K562 (cell line): ENCODE measurements around the gene FAM111B. TPM values are rescaled to one million over a fixed set of nuclear protein-coding genes. Genes with fewer than 3 reads are reported as not detected.

Experiments used
- ATAC-seq: fragments of 200-7000 bp; cut with Tn5 transposase; 3 replicates; pipeline ENCODE4 v1.9.1; 2020; ENCODE audit warnings: moderate library complexity
- BruUV-seq: library from RNA; stranded (reverse); fragments of 400-500 nt; replicated peaks from 2 replicates; lab custom pipeline; 2021; lab: Mats Ljungman, UMichigan
- CTCF ChIA-PET: fragments of 300-600 bp; formaldehyde crosslinking; extraction: SDS; loops from one replicate; lab custom pipeline; 2021; ENCODE audit warnings: low intra/inter-chr PET ratio; lab: Yijun Ruan, JAX
- POLR2A ChIA-PET: fragments of 300-600, 350-650 bp; sonication (Branson Sonifier 250); formaldehyde crosslinking; extraction: SDS; loops from one replicate; lab custom pipeline; 2021; ENCODE audit warnings: antibody characterized with exemption, inconsistent platforms; lab: Yijun Ruan, JAX
- DNase-seq, 4 experiments: peaks; one replicate each; pipeline versions ENCODE4 v3.0.0 to v3.0.0-alpha.2; 2011 to 2018; ENCODE audit warnings: low spot score in 3 of 4, mixed read lengths in 3 of 4; ENCODE audit errors: extremely low read depth in 1 of 4
- FAIRE-seq: peaks from 2 replicates; lab custom pipeline; 2011; peaks lifted over from hg19 to GRCh38; lab: Jason Lieb, UNC
- H2AFZ ChIP-seq: 2 replicates; pipeline ENCODE4 v1.6.0; 2011; ENCODE audit warnings: low read depth, low read length, control low read depth, inconsistent platforms
- H3K27ac ChIP-seq: fragments of 200-600 bp; 3 replicates; pipeline ENCODE4 v1.8.0; 2011; ENCODE audit warnings: low read depth, mild to moderate bottlenecking, control low read depth, inconsistent platforms, low read length, moderate library complexity, mixed read lengths; ENCODE audit errors: extremely low read depth
- H3K27me3 ChIP-seq, 2 experiments: fragments of 300-600 bp in 1 of 2; 2 replicates in 1 of 2; 3 replicates in 1 of 2; pipeline versions ENCODE4 v1.6.0 to v1.8.0; 2011; ENCODE audit warnings: inconsistent platforms in 2 of 2, low read length in 2 of 2, mild to moderate bottlenecking in 1 of 2, mixed read lengths in 1 of 2, moderate library complexity in 1 of 2; ENCODE audit not compliant: control insufficient read depth in 2 of 2, insufficient read depth in 2 of 2
- H3K36me3 ChIP-seq: fragments of 300-600 bp; 3 replicates; pipeline ENCODE4 v1.8.0; 2011; ENCODE audit warnings: mild to moderate bottlenecking, low read length, inconsistent platforms; ENCODE audit not compliant: control insufficient read depth, insufficient read depth
- H3K4me1 ChIP-seq, 2 experiments: fragments of 200-600 bp in 1 of 2; replicated peaks in 1 of 2; 2 replicates in 1 of 2; 3 replicates in 1 of 2; pipeline versions ENCODE4 v1.5.1 to v1.8.0; 2011; ENCODE audit warnings: inconsistent platforms in 2 of 2, low read length in 2 of 2, mild to moderate bottlenecking in 1 of 2, mixed read lengths in 1 of 2, moderate library complexity in 1 of 2; ENCODE audit not compliant: control insufficient read depth in 2 of 2, insufficient read depth in 2 of 2
- H3K4me2 ChIP-seq: 2 replicates; pipeline ENCODE4 v1.6.1; 2011; ENCODE audit warnings: low read length, control low read depth, inconsistent platforms, mixed read lengths; ENCODE audit not compliant: insufficient read depth
- H3K4me3 ChIP-seq: fragments of 200-600 bp; sonication (generic), shearing (Covaris generic); 2 replicates; pipeline ENCODE4 v1.5.1; 2016; ENCODE audit warnings: control low read depth, inconsistent platforms
- H3K79me2 ChIP-seq: fragments of 200-600 bp; 3 replicates; pipeline ENCODE4 v1.8.0; 2011; ENCODE audit warnings: low read length, inconsistent platforms; ENCODE audit not compliant: control insufficient read depth, insufficient read depth
- H3K9ac ChIP-seq, 2 experiments: 2 replicates each; pipeline versions ENCODE4 v1.6.0 to v1.6.1; 2011; ENCODE audit warnings: low read depth in 2 of 2, low read length in 2 of 2, control low read depth in 1 of 2, inconsistent platforms in 1 of 2, mild to moderate bottlenecking in 1 of 2, mixed read lengths in 1 of 2; ENCODE audit not compliant: insufficient read depth in 1 of 2
- H3K9me1 ChIP-seq: one replicate; pipeline ENCODE4 v1.6.0; 2011; ENCODE audit warnings: inconsistent platforms, mild to moderate bottlenecking, low read length, moderate library complexity; ENCODE audit not compliant: control insufficient read depth, insufficient read depth
- H3K9me3 ChIP-seq: replicated peaks from 2 replicates; pipeline ENCODE4 v1.5.1; 2011; ENCODE audit warnings: low read depth, low read length, inconsistent platforms; ENCODE audit not compliant: control insufficient read depth, insufficient read depth
- H4K20me1 ChIP-seq: replicated peaks from 2 replicates; pipeline ENCODE4 v1.6.1; 2011; ENCODE audit warnings: low read length, inconsistent platforms, mixed read lengths; ENCODE audit not compliant: control insufficient read depth, insufficient read depth
- BRD9 ChIP-seq: fragments of 450-650 bp; IDR thresholded peaks from 2 replicates; pipeline ENCODE4 v1.6.1; 2018; ENCODE audit warnings: low read depth; ENCODE audit not compliant: partially characterized antibody
- CEBPB ChIP-seq: fragments of 450-650 bp; IDR thresholded peaks from 2 replicates; pipeline ENCODE4 v1.6.1; 2016; ENCODE audit warnings: missing genetic modification characterization, missing compliant biosample characterization
- CEBPG ChIP-seq, 3 experiments: fragments of 200-800 bp in 1 of 3; sonication (Bioruptor generic) in 1 of 3; sonication (generic) in 1 of 3; formaldehyde crosslinking in 1 of 3; IDR thresholded peaks in 2 of 3; conservative IDR thresholded peaks in 1 of 3; 2 replicates each; pipeline versions ENCODE4 v1.6.1 to v1.8.0; 2016 to 2022; ENCODE audit warnings: missing compliant biosample characterization in 2 of 3, missing genetic modification characterization in 2 of 3, mild to moderate bottlenecking in 1 of 3, missing genetic modification reagents in 1 of 3
- NRF1 ChIP-seq, 2 experiments: fragments of 450-650 bp; IDR thresholded peaks in 1 of 2; conservative IDR thresholded peaks in 1 of 2; 2 replicates each; pipeline ENCODE4 v1.6.1; 2014; ENCODE audit warnings: mild to moderate bottlenecking in 2 of 2
- PTRF ChIP-seq: fragments of 450-650 bp; IDR thresholded peaks from 2 replicates; pipeline ENCODE4 v1.6.1; 2016; ENCODE audit warnings: mild to moderate bottlenecking, missing genetic modification characterization, missing compliant biosample characterization
- STAT5A ChIP-seq: IDR thresholded peaks from 2 replicates; pipeline ENCODE4 v1.6.1; 2012; ENCODE audit warnings: low read length, inconsistent platforms, borderline replicate concordance
- ZNF274 ChIP-seq: IDR thresholded peaks from 2 replicates; pipeline ENCODE4 v1.6.1; 2011; ENCODE audit warnings: low read depth, mild to moderate bottlenecking, low read length, moderate library complexity, borderline replicate concordance
- ZNF444 ChIP-seq: fragments of 250-450 bp; sonication (Bioruptor Pico); IDR thresholded peaks from 2 replicates; pipeline ENCODE4 v1.4.0; 2020; ENCODE audit warnings: mild to moderate bottlenecking, moderate library complexity
- ZNF707 ChIP-seq: fragments of 250-450 bp; sonication (Bioruptor Pico); conservative IDR thresholded peaks from 2 replicates; pipeline ENCODE4 v1.8.0; 2022; ENCODE audit warnings: inconsistent platforms, mild to moderate bottlenecking, moderate library complexity
- WGBS: fragments of 100-300 bp; shearing (Covaris generic); methylation state at CpG from one replicate; pipeline ENCODE4 v1.1.6; 2016; ENCODE audit warnings: low coverage, mixed read lengths; ENCODE audit not compliant: insufficient coverage; ENCODE audit errors: missing lambda C conversion rate; 5-methylcytosine and 5-hydroxymethylcytosine counted together
- in situ Hi-C: fragments of 300-500 bp; cut with MboI; formaldehyde crosslinking; loops from 4 replicates; pipeline ENCODE4 v1.15.0; 2018; ENCODE audit warnings: inconsistent platforms, mixed read lengths
- intact Hi-C: fragments of 100-400 bp; cut with micrococcal nuclease; formaldehyde crosslinking; loops from 2 replicates; pipeline ENCODE4 v1.14.2; 2022
- polyA plus RNA-seq, 8 experiments: library from polyadenylated mRNA; depleted of rRNA in 4 of 8; stranded (reverse) in 5 of 8; unstranded in 3 of 8; fragments of >200 nt; fragmentation: Nextera tagmentation in 2 of 8; fragmentation: Illumina TruSeq in 1 of 8; extraction: Ambion mirVana in 2 of 8; extraction: Trizol in 1 of 8; gene quantifications; 2 replicates each; pipeline versions ENCODE4 v1.2.1 to v1.2.3, GENCODE V29; 2011 to 2014; ENCODE audit warnings: inconsistent platforms in 1 of 8, missing spikeins in 1 of 8
- total RNA-seq, 7 experiments: library from RNA; depleted of rRNA in 6 of 7; stranded (reverse); fragments of >200 nt in 6 of 7; fragmentation: Illumina TruSeq in 2 of 7; extraction: Trizol in 2 of 7; gene quantifications; 2 replicates each; pipeline versions ENCODE4 v1.2.1 to v1.2.3, GENCODE V29; 2011 to 2021; ENCODE audit warnings: low replicate concordance in 1 of 7
- TF ChIP-seq, protein P1 (sequence below), 3 experiments: fragments of 200-800 bp in 1 of 3; sonication (Bioruptor generic) in 1 of 3; sonication (generic) in 1 of 3; formaldehyde crosslinking in 1 of 3; IDR thresholded peaks; 2 replicates each; pipeline versions ENCODE4 v1.6.1 to v1.8.0; 2016 to 2022; ENCODE audit warnings: mild to moderate bottlenecking in 2 of 3, missing compliant biosample characterization in 2 of 3, missing genetic modification characterization in 2 of 3, missing genetic modification reagents in 1 of 3
- TF ChIP-seq, protein P2 (sequence below): fragments of 450-650 bp; IDR thresholded peaks from 2 replicates; pipeline ENCODE4 v1.6.1; 2016; ENCODE audit warnings: antibody characterized with exemption

FAM111B gene
- total and polyA plus RNA-seq, 9 of the 15 experiments (the other 6 are each of a cell fraction or from before 2014, with no cell fraction given) = 0.01 to 0.33 (median 0.06) TPM; not detected in 5

DNA sequence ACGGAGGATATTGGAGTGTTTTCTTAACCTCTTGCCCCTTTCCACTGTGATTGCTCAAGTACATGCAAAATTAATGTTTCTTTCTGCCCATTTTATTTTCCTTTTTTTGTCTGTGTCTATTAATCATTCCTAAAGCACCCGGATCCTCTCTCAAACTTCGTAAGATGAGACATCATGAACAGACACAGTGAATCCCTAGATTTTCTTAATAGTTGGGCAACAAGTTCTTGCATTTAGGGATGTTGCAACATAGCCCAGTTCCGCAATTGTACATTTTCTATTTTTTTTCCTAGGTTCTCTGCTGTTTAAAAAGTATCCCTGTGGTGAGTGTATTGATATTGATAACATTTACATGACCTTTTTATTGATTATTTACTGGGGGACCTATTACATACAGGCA is 38.5 kb downstream of the FAM111B start:
- DNase-seq (no peak), FAIRE-seq (no peak)
- Histone ChIP-seq H3K79me2 (peaks cover 7% of the 10 kb centered on the region; the same call in 1 of the 3 replicates), H3K27ac (no peak overlapping the region; the same call in 1 of the 3 replicates), H3K4me3 (peak overlapping the region; percentile 48)
- no peak for TF ChIP-seq STAT5A
- no peak for TF ChIP-seq CEBPG (CRISPR knock-in tag; IDR thresholded peaks at IDR 0.05)
- TF ChIP-seq CEBPG (tag; conservative IDR thresholded peaks at IDR 0.05 in 1 of 2, IDR thresholded peaks at IDR 0.05 in 1 of 2) = peak; percentile 82 to 88
- peak; percentile 95 for TF ChIP-seq CEBPB (tag)
- TF ChIP-seq, all 486 proteins: peak for 2
- Histone ChIP-seq H3K4me2 (peak overlapping the region; percentile 85), H4K20me1 (no peaks in the 10 kb centered on the region), H3K9me3 (no peaks in the 10 kb centered on the region), H3K27me3 (no peaks in the 10 kb centered on the region), H3K36me3 (peaks cover 19% of the 10 kb centered on the region; the same call in 1 of the 3 replicates), H3K9me1 (no peaks in the 10 kb centered on the region), H3K4me1 (peaks cover 14 to 19% of the 10 kb centered on the region in 2 experiments), H2AFZ (peak overlapping the region; percentile 96; the same call in 1 of the 2 replicates), H3K9ac (peak overlapping the region in 1 of 2 experiments; percentile 64; a peak in 2 of 4 replicates)
- 43% methylated on average over 4 of the region's 4 CpGs for WGBS
- TSS peak; percentile 35 for BruUV-seq
- in situ Hi-C loops = loop anchor here (25.0 kb wide), 1 partner anchor 508 kb away; no protein-coding TSS in a partner anchor
- CTCF ChIA-PET = no interaction called here
- POLR2A ChIA-PET = no interaction called here
- intact Hi-C loops = loop anchor here (10.0 kb wide), 2 partner anchors 371 to 571 kb away; partner anchors contain the start of genes LPXN and ZFP91
- no peak for ATAC-seq

DNA sequence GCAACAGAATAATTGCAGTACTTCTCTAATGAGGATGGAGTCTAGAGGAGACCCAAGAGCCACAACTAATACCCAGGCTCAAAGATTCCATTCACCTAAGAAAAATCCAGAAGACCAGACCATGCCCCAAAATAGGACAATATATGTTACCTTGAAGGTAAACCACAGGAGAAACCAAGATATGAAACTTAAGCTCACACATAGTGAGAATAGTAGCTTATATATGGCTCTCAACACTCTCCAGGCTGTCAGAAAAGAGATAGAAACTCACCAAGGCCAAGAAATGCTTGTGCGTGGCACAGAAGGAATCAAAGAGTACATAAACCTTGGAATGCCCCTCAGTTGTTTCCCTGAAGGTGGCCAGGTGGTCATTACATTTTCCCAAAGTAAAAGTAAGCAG is 44.7 kb downstream of the FAM111B start:
- intact Hi-C loops (no loop called here), in situ Hi-C loops (no loop called here)
- FAIRE-seq (no peak), ATAC-seq (no peak), DNase-seq (no peak)
- Histone ChIP-seq H3K4me2 (no peak overlapping the region), H3K79me2 (no peaks in the 10 kb centered on the region), H3K27me3 (no peaks in the 10 kb centered on the region), H3K36me3 (peaks cover 24% of the 10 kb centered on the region; the same call in 1 of the 3 replicates), H3K4me3 (no peak overlapping the region), H3K9me3 (no peaks in the 10 kb centered on the region), H3K27ac (no peak overlapping the region), H4K20me1 (no peaks in the 10 kb centered on the region), H3K9me1 (no peaks in the 10 kb centered on the region), H3K9ac (no peak overlapping the region), H2AFZ (no peak overlapping the region), H3K4me1 (no peaks in the 10 kb centered on the region)
- POLR2A ChIA-PET = no interaction called here
- CTCF ChIA-PET = no interaction called here
- WGBS = 59% methylated on average over 1 of the region's 1 CpG
- BruUV-seq = no TSS peak
- TF ChIP-seq ZNF274 (no peak), BRD9 (no peak), NRF1 (conservative IDR thresholded peaks at IDR 0.05 in 1 of 2, IDR thresholded peaks at IDR 0.05 in 1 of 2) (no peak), PTRF (tag) (no peak), ZNF444 (CRISPR knock-in tag) (no peak), ZNF707 (CRISPR knock-in tag) (no peak)
- TF ChIP-seq, protein P1, sequence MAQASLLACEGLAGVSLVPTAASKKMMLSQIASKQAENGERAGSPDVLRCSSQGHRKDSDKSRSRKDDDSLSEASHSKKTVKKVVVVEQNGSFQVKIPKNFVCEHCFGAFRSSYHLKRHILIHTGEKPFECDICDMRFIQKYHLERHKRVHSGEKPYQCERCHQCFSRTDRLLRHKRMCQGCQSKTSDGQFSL (CRISPR knock-in tag; IDR thresholded peaks at IDR 0.05) = no peak
- TF ChIP-seq, protein P1 (tag; IDR thresholded peaks at IDR 0.05) = no peak
- TF ChIP-seq, protein P2, sequence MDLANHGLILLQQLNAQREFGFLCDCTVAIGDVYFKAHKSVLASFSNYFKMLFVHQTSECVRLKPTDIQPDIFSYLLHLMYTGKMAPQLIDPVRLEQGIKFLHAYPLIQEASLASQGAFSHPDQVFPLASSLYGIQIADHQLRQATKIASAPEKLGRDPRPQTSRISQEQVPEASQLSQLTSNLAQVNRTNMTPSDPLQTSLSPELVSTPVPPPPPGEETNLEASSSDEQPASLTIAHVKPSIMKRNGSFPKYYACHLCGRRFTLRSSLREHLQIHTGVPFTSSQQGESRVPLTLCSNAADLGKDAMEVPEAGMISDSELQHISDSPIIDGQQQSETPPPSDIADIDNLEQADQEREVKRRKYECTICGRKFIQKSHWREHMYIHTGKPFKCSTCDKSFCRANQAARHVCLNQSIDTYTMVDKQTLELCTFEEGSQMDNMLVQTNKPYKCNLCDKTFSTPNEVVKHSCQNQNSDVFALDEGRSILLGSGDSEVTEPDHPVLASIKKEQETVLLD = no peak
